A673 (cell line): ENCODE data around the gene GABRG3. TPM values are rescaled to one million over a fixed set of nuclear protein-coding genes. Genes with fewer than 3 reads are reported as not detected.

ENCODE experiments used
- BruUV-seq: library from RNA; stranded (reverse); fragments of 400-500 nt; replicated peaks from 2 replicates; lab custom pipeline; 2021; lab: Mats Ljungman, UMichigan
- CTCF ChIA-PET: fragments of 300-600 bp; sonication (Branson Sonifier 250); formaldehyde crosslinking; loops from one replicate; lab custom pipeline; 2022; ENCODE audit warnings: antibody characterized with exemption; lab: Charles Lee
- POLR2A ChIA-PET: fragments of 300-600 bp; sonication (Branson Sonifier 250); formaldehyde crosslinking; loops from one replicate; lab custom pipeline; 2022; ENCODE audit warnings: antibody characterized with exemption; ENCODE audit not compliant: low non-redundant PET; lab: Charles Lee
- DNase-seq: peaks from one replicate; pipeline ENCODE4 v3.0.0-alpha.2; 2015; ENCODE audit warnings: low spot score
- H3K27ac ChIP-seq: fragments of 200-600 bp; sonication (generic); 2 replicates; pipeline ENCODE4 v1.5.1; 2016; ENCODE audit warnings: mixed run types, low read depth, mild to moderate bottlenecking, mixed read lengths, antibody characterized with exemption, low read length; ENCODE audit not compliant: poor library complexity, severe bottlenecking
- H3K27me3 ChIP-seq: fragments of 200-600 bp; sonication (generic); replicated peaks from 2 replicates; pipeline ENCODE4 v1.6.1; 2017; ENCODE audit warnings: mixed run types, low read depth, mild to moderate bottlenecking, mixed read lengths, antibody characterized with exemption, low read length; ENCODE audit not compliant: insufficient read depth, poor library complexity
- H3K36me3 ChIP-seq: fragments of 200-600 bp; sonication (generic); 2 replicates; pipeline ENCODE4 v1.6.1; 2016; ENCODE audit warnings: mixed run types, mild to moderate bottlenecking, mixed read lengths, antibody characterized with exemption, low read length; ENCODE audit not compliant: insufficient read depth, poor library complexity, severe bottlenecking
- H3K4me1 ChIP-seq: fragments of 200-600 bp; sonication (generic); 2 replicates; pipeline ENCODE4 v1.6.1; 2017; ENCODE audit warnings: mixed run types, mild to moderate bottlenecking, mixed read lengths, antibody characterized with exemption, low read length; ENCODE audit not compliant: insufficient read depth, poor library complexity, severe bottlenecking
- H3K4me3 ChIP-seq: fragments of 200-600 bp; sonication (generic); 2 replicates; pipeline ENCODE4 v1.5.1; 2016; ENCODE audit warnings: low read depth, mixed run types, mild to moderate bottlenecking, mixed read lengths, low read length; ENCODE audit not compliant: poor library complexity, severe bottlenecking
- H3K9me3 ChIP-seq: fragments of 200-600 bp; sonication (generic); 2 replicates; pipeline ENCODE4 v1.6.1; 2016; ENCODE audit warnings: mixed run types, low read depth, mild to moderate bottlenecking, mixed read lengths, antibody characterized with exemption, low read length; ENCODE audit not compliant: poor library complexity, severe bottlenecking
- CTCF ChIP-seq: fragments of 300-800, 200-600 bp; sonication (generic); conservative IDR thresholded peaks from 2 replicates; pipeline ENCODE4 v1.5.1; 2017; ENCODE audit warnings: low read depth, mild to moderate bottlenecking, antibody characterized with exemption, low read length, moderate library complexity, mixed read lengths
- EZH2 ChIP-seq: fragments of 200-600 bp; sonication (generic); IDR thresholded peaks from 2 replicates; pipeline ENCODE4 v1.6.1; 2017; ENCODE audit warnings: borderline replicate concordance, low read depth, mild to moderate bottlenecking, mixed read lengths, antibody characterized with exemption, low read length; ENCODE audit not compliant: poor library complexity, severe bottlenecking
- intact Hi-C: fragments of 100-400 bp; cut with micrococcal nuclease; formaldehyde crosslinking; loops from one replicate; pipeline ENCODE4 v1.10.0; 2022; ENCODE audit not compliant: unreplicated experiment
- total RNA-seq: library from RNA; stranded (reverse); gene quantifications from 2 replicates; pipeline ENCODE4 v1.2.3, GENCODE V29; 2021

The GABRG3 gene
- total RNA-seq, 1 experiment from 2014 or later: not detected

GRCh38 chr15:27339138-27339537 lies 368.2 kb downstream of the GABRG3 start:
- Histone ChIP-seq H3K27me3 (no peaks in the 10 kb centered on the region), H3K9me3 (peaks cover 49% of the 10 kb centered on the region), H3K27ac (no peak overlapping the region), H3K4me1 (no peaks in the 10 kb centered on the region), H3K4me3 (no peak overlapping the region), H3K36me3 (no peaks in the 10 kb centered on the region)
- intact Hi-C loops: no loop called here
- ChIA-PET POLR2A (no interaction called here), CTCF (no interaction called here)
- DNase-seq: no peak
- no peak for TF ChIP-seq EZH2
- TF ChIP-seq CTCF: no peak
- BruUV-seq: no TSS peak

DNA sequence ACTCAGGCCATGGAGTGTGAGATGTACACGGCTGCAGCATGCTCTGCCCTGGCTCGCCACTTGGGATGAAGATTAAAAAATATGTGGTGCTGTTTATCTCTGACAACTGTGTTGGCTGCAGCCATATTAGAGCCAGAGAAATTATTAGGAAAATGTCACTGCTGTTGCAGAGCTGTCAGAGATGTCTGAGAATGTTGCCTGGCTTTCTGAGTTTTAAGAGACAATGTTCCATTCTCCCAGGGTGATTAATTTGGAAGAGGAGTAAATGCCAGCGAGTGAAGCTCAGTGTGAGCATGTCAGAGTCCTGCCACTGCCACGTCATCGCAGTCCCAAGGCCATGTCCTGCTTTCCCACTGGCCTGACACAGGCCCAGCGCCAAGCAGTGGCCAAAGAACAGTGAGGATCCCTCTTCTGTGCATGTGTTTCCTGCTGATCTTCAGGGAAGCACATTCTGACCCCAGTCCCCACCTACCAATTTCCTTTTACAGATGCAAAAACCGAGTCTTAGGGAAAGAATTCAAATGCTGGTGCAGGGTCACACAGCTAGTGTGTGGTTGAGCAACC lies 370.9 kb downstream of the GABRG3 start:
- Histone ChIP-seq H3K9me3 (peaks cover 52% of the 10 kb centered on the region), H3K27me3 (no peaks in the 10 kb centered on the region), H3K27ac (no peak overlapping the region), H3K4me1 (no peaks in the 10 kb centered on the region), H3K36me3 (no peaks in the 10 kb centered on the region), H3K4me3 (no peak overlapping the region)
- TF ChIP-seq CTCF: no peak
- no peak for TF ChIP-seq EZH2
- POLR2A ChIA-PET: no interaction called here
- intact Hi-C loops: no loop called here
- CTCF ChIA-PET: no interaction called here
- no TSS peak for BruUV-seq
- DNase-seq: no peak

DNA sequence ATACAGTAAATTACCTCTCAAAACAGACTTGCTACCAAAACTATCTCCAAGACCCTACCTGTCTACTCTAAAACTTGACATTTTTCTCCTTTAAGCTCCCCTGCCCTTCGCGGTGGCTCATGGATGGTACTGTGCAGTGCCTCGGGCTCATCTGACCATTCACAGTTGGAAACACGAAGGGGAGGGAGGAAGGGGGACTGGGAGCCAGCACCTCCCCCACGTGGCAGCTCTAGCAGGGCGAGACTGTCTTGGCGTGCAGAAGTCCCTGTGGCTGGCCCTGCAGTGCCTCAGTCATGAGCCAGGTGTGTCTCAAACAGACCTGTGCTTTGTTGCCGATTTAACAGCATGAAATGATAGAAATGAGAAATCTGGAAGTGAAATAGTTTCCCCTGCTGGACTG lies 372.0 kb downstream of the GABRG3 start:
- no peaks in the 10 kb centered on the region for H3K4me1 ChIP-seq
- no peak overlapping the region for H3K27ac ChIP-seq
- no peak overlapping the region for H3K4me3 ChIP-seq
- H3K9me3 ChIP-seq: peaks cover 51% of the 10 kb centered on the region
- no peaks in the 10 kb centered on the region for H3K36me3 ChIP-seq
- no TSS peak for BruUV-seq
- ChIA-PET CTCF (no interaction called here), POLR2A (no interaction called here)
- intact Hi-C loops: no loop called here
- TF ChIP-seq CTCF: no peak
- TF ChIP-seq EZH2: no peak
- DNase-seq: no peak
- no peaks in the 10 kb centered on the region for H3K27me3 ChIP-seq
